PC-3 (cell line): ENCODE data around the gene ARHGEF4.

Experiments used
- CTCF ChIP-seq: fragments of 300-600 bp; sonication (generic); conservative IDR thresholded peaks from 2 replicates; pipeline ENCODE4 v1.5.1; 2017; ENCODE audit warnings: antibody characterized with exemption, low read depth, mild to moderate bottlenecking, low read length
- EZH2 ChIP-seq: fragments of 300-600 bp; sonication (generic); IDR thresholded peaks from one replicate; pipeline ENCODE4 v1.6.1; 2017; ENCODE audit warnings: antibody characterized with exemption, mild to moderate bottlenecking, low read length; ENCODE audit not compliant: unreplicated experiment
- EZH2phosphoT487 ChIP-seq: fragments of 300-600 bp; sonication (generic); IDR thresholded peaks from 2 replicates; pipeline ENCODE4 v1.6.1; 2018; ENCODE audit warnings: mild to moderate bottlenecking, antibody characterized with exemption, low read length, borderline replicate concordance

GRCh38 chr2:130790312-130790711 lies 46.4 kb upstream of the ARHGEF4 start:
- TF ChIP-seq CTCF, result no peak
- TF ChIP-seq EZH2, result no peak
- no peak for TF ChIP-seq EZH2phosphoT487
